Omental fat pad (tissue), 4 donors: ENCODE data around the gene KCTD5. TPM values are rescaled to one million over a fixed set of nuclear protein-coding genes. Genes with fewer than 3 reads are reported as not detected.
"Not testable (repeated sequence)": the region's sequence is repeated elsewhere in the genome, so short reads cannot be mapped to it uniquely, and the experiment has no call there.

Source experiments
- ATAC-seq: fragments of 150-250 bp; one replicate; pipeline ENCODE4 v1.9.1; 2016; ENCODE audit warnings: mild to moderate bottlenecking, moderate library complexity; ENCODE audit not compliant: low FRiP score
- DNase-seq: peaks from one replicate; pipeline ENCODE4 v3.0.0-alpha.2; 2019; ENCODE audit warnings: low spot score
- total RNA-seq, 4 donors: library from RNA; depleted of rRNA; stranded (reverse); fragments of >200 nt; gene quantifications; one replicate each; pipeline ENCODE4 v1.1.0, GENCODE V29; 2016
- TF ChIP-seq, protein P1 (sequence below), 3 donors: fragments of 450-650 bp; IDR thresholded peaks; one replicate each; pipeline ENCODE4 v1.5.1; 2016 to 2017; ENCODE audit warnings: antibody characterized with exemption in 3 of 3, mild to moderate bottlenecking in 3 of 3, moderate library complexity in 2 of 3

The KCTD5 gene
- total RNA-seq, 4 donors from 2014 or later = 10.9 to 21.1 (median 20.1) TPM

DNA sequence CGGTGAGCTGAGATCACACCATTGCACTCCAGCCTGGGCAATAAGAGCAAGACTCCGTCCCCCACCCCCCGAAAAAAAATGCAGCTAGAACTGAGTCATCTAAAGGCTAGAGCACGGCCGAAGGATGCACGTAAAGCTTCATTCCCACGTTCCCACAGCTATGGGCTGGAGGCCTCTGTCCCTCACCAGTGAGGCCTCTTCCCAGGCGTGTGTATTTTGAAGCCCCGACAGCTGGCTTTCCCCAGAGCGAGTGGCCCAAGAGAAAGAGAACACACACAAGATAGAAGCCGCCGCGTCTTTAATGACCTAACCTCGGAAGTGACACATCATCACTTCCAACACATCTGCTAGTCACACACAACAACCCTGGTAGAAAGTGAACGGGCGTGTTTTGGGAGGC is 6.6 kb upstream of the KCTD5 start:
- DNase-seq = no peak

DNA sequence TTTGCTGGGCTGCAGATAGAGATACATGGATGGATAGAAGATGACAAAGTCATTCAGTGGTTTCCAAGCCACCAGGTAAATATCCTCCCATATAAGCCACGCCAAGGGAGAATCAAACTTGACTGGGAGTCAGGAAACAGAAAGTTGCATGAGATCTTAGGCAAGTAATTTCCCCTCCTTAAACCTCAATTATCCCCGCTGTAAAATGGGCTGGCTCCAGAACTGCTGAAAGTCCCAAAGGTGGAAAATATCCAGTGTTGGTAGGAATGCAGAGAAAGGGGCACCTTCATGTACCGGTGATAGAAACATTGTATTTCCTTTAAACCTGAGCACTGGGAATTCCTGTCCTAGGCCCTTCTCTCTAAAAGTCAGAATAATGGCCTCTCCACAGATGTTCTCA is 5.4 kb upstream of the KCTD5 start:
- DNase-seq, ATAC-seq: not testable (repeated sequence)

More for the DNA sequence above, 6.6 kb upstream of the KCTD5 start:
- TF ChIP-seq, protein P1, sequence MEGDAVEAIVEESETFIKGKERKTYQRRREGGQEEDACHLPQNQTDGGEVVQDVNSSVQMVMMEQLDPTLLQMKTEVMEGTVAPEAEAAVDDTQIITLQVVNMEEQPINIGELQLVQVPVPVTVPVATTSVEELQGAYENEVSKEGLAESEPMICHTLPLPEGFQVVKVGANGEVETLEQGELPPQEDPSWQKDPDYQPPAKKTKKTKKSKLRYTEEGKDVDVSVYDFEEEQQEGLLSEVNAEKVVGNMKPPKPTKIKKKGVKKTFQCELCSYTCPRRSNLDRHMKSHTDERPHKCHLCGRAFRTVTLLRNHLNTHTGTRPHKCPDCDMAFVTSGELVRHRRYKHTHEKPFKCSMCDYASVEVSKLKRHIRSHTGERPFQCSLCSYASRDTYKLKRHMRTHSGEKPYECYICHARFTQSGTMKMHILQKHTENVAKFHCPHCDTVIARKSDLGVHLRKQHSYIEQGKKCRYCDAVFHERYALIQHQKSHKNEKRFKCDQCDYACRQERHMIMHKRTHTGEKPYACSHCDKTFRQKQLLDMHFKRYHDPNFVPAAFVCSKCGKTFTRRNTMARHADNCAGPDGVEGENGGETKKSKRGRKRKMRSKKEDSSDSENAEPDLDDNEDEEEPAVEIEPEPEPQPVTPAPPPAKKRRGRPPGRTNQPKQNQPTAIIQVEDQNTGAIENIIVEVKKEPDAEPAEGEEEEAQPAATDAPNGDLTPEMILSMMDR (IDR thresholded peaks at IDR 0.05) = no peak
- no peak for ATAC-seq

DNA sequence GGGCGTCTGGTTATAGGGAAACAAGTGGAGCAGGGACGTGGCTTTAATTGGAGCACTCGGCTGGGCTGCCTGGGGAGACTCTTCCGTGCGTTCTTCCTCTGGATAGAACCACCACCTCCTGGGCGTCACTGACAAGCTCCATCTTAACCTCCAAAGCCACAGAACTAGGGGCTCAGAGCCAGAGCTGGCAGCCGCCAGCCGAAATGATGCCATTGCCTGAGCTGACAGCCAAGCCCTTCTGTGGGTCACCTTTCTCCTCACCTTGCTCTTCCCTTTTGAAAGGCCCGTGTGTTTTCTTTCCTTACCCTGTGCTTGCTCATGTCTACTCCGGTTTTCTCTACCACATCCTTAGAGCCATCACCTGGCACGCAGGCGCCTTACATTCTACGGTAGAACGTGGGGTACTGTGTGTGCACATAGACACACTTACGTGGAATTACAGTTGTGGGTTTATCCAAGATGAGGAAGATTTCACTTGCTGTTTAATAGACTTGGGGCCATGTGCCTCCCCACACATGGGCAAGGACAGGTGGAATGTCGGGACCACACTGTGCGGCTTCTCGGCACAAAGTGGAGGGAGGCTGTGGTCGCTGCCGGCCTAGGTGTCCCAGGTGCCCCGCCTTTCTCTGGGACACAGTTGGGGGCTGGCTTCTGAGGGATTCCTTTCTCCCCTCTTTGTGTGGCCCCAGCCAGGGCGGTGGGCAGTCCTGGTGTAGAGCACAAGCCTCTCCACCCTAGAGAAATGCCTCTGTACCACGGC is 3.9 kb upstream of the KCTD5 start:
- not testable (repeated sequence) for ATAC-seq, DNase-seq

DNA sequence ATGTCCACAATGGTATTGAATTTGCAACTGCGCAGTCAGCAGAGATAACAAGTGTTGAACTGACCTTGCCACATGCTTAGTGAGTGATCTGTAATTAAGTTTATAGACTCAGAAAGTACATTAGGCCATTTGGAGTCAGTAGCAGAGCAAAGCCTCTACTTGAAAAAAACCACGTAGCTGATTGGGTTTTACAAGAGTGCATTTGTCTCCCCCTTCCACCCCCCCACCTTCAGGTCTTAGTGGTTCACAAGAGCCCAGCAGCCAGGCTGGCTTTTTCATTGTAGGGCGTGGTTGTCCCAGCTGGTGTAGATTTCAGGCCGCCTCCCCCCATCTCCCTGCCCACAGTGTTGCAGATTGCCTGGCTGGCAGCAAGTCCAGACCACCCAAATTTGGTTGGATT is 2.4 kb upstream of the KCTD5 start:
- not testable (repeated sequence) for DNase-seq, ATAC-seq

DNA sequence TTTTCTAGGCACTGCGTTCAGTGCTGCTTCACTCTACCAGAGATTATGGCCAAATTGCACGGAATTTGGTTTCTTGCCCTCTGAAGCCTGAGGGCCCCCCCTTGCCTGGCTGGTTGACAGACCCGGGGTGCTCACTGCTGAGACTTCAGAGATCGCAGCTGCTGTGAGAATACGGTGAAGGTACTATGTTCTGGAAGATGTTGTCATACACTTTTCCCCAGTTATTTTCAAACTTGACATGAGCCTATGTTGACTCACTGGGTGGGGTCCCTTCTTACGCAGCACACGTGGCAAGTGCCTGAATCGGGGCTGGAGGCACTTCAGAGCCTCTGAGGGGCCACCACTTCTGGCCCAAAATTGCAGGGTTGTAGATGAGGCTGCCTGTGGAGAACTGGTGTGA is 2.0 kb upstream of the KCTD5 start:
- not testable (repeated sequence) for ATAC-seq, DNase-seq

DNA sequence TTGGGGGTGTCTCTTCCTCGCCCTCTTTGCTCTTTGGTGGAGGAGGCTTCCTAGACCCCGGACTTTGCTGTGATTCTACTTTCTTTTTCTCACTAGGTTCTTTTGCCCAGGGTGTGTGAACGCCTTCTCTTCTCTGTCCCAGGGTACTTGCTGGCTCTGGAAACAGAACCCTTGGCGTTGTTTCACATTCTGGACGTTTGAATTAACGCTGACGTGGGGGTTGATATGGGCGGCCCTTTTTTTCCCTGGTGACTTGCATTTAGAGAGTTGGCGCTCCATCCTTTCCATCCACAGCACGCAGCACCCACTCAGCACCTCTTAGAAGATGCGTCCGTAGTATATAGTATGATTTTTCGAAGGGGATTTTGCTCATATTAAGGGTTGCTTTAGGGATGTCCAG is 718 bp downstream of the KCTD5 start:
- DNase-seq, ATAC-seq: not testable (repeated sequence)

DNA sequence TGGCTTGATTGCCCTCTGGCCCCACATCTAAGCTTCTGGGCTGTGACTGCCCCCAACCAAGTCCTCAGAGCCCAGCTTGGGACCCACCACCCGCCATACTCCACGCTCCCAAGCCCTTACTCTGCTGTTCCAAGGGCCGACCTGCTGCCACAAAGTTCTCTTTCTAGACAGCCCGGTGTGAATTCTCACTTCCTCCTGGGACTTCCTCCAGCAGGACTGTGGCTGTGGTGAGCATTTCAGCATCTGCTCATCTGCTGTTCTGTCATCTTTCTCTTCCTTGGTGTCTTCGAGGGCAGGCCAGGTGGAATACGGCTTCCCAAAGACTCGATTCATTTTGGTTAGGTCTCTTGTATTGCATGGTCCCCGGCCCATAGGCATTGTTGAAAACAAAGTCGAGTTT is 3.8 kb downstream of the KCTD5 start:
- DNase-seq, ATAC-seq: not testable (repeated sequence)

DNA sequence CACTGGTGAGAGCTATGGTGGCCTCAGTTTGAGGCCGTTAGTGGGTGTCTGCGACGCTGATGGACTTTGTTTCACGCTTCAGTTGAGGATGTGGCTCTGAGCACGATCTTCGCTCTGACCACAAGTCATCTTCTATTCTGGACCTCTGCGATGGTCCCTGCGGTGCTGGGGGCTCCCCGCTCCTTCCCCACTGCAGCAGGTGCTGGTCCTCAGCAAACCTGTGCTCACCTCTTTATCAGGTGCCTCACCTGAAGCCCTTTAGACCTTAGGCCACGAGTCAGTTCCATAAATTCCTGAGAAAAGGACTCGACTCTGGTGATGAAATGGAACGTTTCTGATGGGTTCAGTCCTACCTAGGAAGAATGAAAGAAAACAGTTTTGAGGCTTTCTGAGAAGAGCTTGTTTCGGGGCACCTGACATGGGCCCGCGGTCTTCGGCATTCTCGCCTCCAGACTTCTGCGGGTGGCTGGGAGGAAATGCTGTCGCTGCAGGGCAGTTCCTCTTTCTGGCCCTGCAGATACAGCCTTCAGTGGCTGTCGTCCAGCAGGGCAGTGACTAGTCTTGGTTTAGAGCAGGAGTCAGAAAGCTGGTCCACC is 4.7 kb downstream of the KCTD5 start:
- TF ChIP-seq, protein P1 (IDR thresholded peaks at IDR 0.05) = no peak
- no peak for DNase-seq
- ATAC-seq = no peak

DNA sequence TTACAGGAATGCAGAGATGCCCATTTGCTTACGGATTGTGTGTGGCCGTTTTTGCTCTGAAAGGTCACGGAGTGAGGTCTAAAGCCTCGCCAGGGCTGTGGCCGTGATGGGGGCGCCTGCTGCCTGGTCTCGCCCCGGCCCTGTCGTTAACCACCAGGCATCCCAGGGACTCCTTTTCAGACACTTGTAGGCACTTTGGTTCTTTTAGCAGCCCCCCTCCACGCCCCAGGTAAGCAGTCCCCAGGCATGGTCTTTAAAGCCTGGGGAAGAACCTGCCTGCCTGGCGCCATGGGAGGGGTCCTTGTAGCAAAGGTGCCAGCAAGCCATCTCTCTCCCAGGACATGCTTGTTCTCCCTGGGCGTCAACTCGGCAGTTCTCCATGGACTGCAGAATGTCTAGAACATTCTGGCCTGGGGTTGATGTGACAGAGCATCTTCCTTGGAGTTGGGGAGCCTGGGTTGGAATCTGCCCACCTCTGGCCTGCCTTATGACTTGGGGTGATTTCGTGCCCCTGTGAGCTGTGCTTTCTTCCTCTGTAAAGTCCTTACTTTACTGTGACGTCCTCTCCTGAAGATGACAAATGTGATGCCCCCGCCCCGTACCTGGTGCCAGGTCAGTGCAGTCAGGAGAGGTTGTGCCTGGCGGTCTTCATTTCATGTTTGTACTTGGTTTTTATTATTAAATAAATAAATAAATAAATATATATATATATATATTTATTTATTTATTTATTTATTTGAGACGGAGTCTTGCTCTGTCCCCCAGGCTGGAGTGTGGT is 5.4 kb downstream of the KCTD5 start:
- TF ChIP-seq, protein P1 (IDR thresholded peaks at IDR 0.05) = no peak
- ATAC-seq = no peak
- no peak for DNase-seq

DNA sequence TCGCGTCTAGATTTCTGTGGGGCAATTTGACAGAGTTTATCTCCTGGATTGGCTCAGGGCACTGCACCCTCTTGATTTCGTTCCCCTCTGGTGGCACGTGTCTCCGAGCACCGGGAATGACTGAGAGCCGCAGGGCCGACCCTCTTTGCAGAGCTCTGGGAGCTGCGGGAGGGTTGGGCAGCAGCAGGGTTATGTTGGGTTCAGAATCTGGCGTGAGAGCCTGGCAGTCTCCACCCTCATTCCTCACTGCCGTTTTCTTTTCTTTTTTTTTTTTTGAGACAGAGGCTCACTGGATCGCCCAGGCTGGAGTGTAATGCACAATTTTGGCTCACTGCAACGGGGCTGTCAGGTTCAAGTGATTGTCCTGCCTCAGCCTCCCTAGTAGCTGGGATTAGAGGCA is 7.1 kb downstream of the KCTD5 start:
- not testable (repeated sequence) for DNase-seq, ATAC-seq
